ENCODE measurements around the gene ALOX5. TPM values are rescaled to one million over a fixed set of nuclear protein-coding genes. Genes with fewer than 3 reads are reported as not detected.
A peak's percentile ranks its signal among the peaks of the same experiment; 100 is the strongest.
"Not testable (repeated sequence)": the region's sequence is repeated elsewhere in the genome, so short reads cannot be mapped to it uniquely, and the experiment has no call there.

ALOX5 gene
- total RNA-seq, 2 experiments from 2014 or later, result 0.21 to 0.26 TPM

- H3K36me3 Mint-ChIP-seq (ENCODE audit: low read depth); POLR2A ChIA-PET; H3K27ac Mint-ChIP-seq; H3K4me3 Mint-ChIP-seq; CTCF ChIA-PET; ATAC-seq; intact Hi-C loops (cut with DNase I, micrococcal nuclease); DNase-seq; H3K4me1 Mint-ChIP-seq; H3K9me3 Mint-ChIP-seq (ENCODE audit: low read depth): not testable (repeated sequence)
- H3K27me3 Mint-ChIP-seq, result peaks cover 15% of the 10 kb centered on the region
Measured at GRCh38 chr10:45358961-45359360, 15.1 kb upstream of the ALOX5 start.

DNA sequence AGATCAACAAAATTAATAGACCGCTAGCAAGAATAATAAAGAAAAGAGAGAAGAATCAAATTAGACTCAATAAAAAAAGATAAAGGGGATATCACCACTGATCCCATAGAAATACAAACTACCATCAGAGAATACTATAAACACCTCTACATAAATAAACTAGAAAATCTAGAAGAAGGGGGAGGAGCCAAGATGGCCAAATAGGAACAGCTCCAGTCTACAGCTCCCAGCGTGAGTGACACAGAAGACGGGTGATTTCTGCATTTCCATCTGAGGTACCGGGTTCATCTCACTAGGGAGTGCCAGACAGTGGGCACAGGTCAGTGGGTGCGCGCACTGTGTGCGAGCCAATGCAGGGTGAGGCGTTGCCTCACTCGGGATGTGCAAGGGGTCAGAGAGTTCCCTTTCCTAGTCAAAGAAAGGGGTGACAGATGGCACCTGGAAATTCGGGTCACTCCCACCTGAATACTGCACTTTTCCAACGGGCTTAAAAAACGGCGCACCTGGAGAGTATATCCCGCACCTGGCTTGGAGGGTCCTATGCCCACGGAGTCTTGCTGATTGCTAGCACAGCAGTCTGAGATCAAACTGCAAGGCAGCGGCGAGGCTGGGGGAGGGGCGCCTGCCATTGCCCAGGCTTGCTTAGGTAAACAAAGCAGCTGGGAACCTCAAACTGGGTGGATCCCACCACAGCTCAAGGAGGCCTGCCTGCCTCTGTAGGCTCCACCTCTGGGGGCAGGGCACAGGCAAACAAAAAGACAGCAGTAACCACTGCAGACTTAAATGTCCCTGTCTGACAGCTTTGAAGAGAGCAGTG, 11.8 kb upstream of the ALOX5 start:
- H3K4me1 Mint-ChIP-seq; intact Hi-C loops (cut with DNase I, micrococcal nuclease); H3K27ac Mint-ChIP-seq; POLR2A ChIA-PET; H3K4me3 Mint-ChIP-seq; ATAC-seq; H3K36me3 Mint-ChIP-seq (ENCODE audit: low read depth); DNase-seq; H3K9me3 Mint-ChIP-seq (ENCODE audit: low read depth): not testable (repeated sequence)
- peaks cover 19% of the 10 kb centered on the region for H3K27me3 Mint-ChIP-seq
- CTCF ChIA-PET, result interaction anchor here (0.6 kb wide), 1 partner anchor 339 kb away, joined by 3 read pairs; no protein-coding TSS in a partner anchor

DNA sequence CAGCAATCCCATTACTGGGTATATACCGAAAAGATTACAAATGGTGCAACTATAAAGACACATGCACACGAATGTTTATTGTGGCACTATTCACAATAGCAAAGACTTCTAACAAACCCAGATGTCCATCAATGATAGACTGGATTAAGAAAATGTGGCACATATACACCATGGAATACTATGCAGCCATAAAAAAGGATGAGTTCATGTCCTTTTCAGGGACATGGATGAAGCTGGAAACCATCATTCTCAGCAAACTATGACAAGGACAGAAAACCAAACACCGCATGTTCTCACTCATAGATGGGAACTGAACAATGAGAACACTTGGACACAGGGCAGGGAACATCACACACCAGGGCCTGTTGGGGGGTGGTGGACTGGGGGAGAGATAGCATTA, 6.4 kb upstream of the ALOX5 start:
- H3K36me3 Mint-ChIP-seq (ENCODE audit: low read depth); H3K4me1 Mint-ChIP-seq; POLR2A ChIA-PET; CTCF ChIA-PET; ATAC-seq; H3K27ac Mint-ChIP-seq; H3K4me3 Mint-ChIP-seq; H3K9me3 Mint-ChIP-seq (ENCODE audit: low read depth); DNase-seq; intact Hi-C loops (cut with DNase I, micrococcal nuclease): not testable (repeated sequence)
- H3K27me3 Mint-ChIP-seq, result peaks cover 32% of the 10 kb centered on the region

- peaks cover 36% of the 10 kb centered on the region for H3K27me3 Mint-ChIP-seq
- intact Hi-C loops (cut with DNase I, micrococcal nuclease), result no loop called here
- H3K9me3 Mint-ChIP-seq (ENCODE audit: low read depth), result no peaks in the 10 kb centered on the region
- H3K4me3 Mint-ChIP-seq, result no peak overlapping the region
- peaks cover 4% of the 10 kb centered on the region for H3K4me1 Mint-ChIP-seq
- ChIA-PET POLR2A (no interaction called here), CTCF (no interaction called here)
- no peak overlapping the region for H3K27ac Mint-ChIP-seq
- ATAC-seq, result no peak
- no peaks in the 10 kb centered on the region for H3K36me3 Mint-ChIP-seq (ENCODE audit: low read depth)
- no peak for DNase-seq
Measured at GRCh38 chr10:45368181-45368580, 5.8 kb upstream of the ALOX5 start.

- intact Hi-C loops (cut with DNase I, micrococcal nuclease), result no loop called here
- Mint-ChIP-seq H3K36me3 (ENCODE audit: low read depth) (no peaks in the 10 kb centered on the region), H3K4me3 (no peak overlapping the region), H3K9me3 (ENCODE audit: low read depth) (no peaks in the 10 kb centered on the region), H3K27me3 (peaks cover 40% of the 10 kb centered on the region), H3K4me1 (peaks cover 8% of the 10 kb centered on the region), H3K27ac (no peak overlapping the region)
- ATAC-seq (no peak), DNase-seq (no peak)
- ChIA-PET POLR2A (no interaction called here), CTCF (interaction anchor here (0.7 kb wide), 1 partner anchor 569 kb away, joined by 3 read pairs; no protein-coding TSS in a partner anchor)
Measured at GRCh38 chr10:45370202-45370955, 3.6 kb upstream of the ALOX5 start.

GRCh38 chr10:45371560-45371959, 2.5 kb upstream of the ALOX5 start:
- POLR2A ChIA-PET, result no interaction called here
- intact Hi-C loops (cut with DNase I, micrococcal nuclease), result no loop called here
- Mint-ChIP-seq H3K27me3 (peaks cover 45% of the 10 kb centered on the region), H3K9me3 (ENCODE audit: low read depth) (no peaks in the 10 kb centered on the region), H3K36me3 (ENCODE audit: low read depth) (no peaks in the 10 kb centered on the region), H3K4me3 (no peak overlapping the region), H3K4me1 (peaks cover 8% of the 10 kb centered on the region), H3K27ac (no peak overlapping the region)
- ATAC-seq (no peak), DNase-seq (no peak)
- CTCF ChIA-PET, result no interaction called here

DNA sequence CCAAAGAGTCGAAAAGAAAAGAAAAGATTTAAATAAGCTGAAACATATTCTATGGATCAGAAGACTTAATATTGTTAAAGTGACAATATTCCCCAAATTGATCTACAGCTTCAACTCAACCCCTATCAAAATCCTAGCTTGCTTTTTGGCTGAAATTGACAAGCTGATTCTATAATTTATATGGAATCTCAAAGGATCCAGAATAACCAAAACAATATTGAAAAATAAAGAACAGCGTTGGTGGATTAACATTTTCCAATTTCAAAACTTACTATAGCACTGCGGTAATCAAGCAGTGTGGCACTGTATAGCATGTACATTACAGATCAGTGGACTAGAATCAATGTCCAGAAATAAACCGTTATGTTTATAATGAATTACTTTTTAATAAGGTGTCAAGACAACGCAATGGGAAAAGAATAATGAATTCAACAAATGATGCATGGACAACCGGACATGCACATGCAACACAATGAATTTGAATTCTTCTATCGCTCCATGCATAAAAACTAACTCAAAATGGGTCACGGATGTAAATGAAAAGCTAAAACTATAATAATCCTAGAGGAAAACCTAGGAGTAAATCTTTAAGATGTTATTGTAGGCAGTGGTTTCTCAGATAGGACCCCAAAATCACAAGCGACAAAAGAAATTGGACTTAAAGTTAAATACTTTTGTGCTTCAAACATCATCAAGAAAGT, 1.6 kb upstream of the ALOX5 start:
- DNase-seq, result no peak
- H3K4me1 Mint-ChIP-seq, result peaks cover 8% of the 10 kb centered on the region
- CTCF ChIA-PET, result no interaction called here

GRCh38 chr10:45373003-45373575, 927 bp upstream of the ALOX5 start:
- Mint-ChIP-seq H3K27ac (no peak overlapping the region), H3K4me3 (peak overlapping the region; percentile 37), H3K27me3 (peaks cover 39% of the 10 kb centered on the region), H3K9me3 (ENCODE audit: low read depth) (no peaks in the 10 kb centered on the region), H3K36me3 (ENCODE audit: low read depth) (no peaks in the 10 kb centered on the region), H3K4me1 (peaks cover 8% of the 10 kb centered on the region)
- ATAC-seq, result peak; percentile 24
- intact Hi-C loops (cut with DNase I, micrococcal nuclease), result no loop called here
- CTCF ChIA-PET, result no interaction called here
- DNase-seq, result peak; percentile 32
- POLR2A ChIA-PET, result no interaction called here

More for the DNA sequence above, 1.6 kb upstream of the ALOX5 start:
- intact Hi-C loops (cut with DNase I, micrococcal nuclease), result no loop called here
- H3K27me3 Mint-ChIP-seq, result peaks cover 40% of the 10 kb centered on the region
- no peaks in the 10 kb centered on the region for H3K9me3 Mint-ChIP-seq (ENCODE audit: low read depth)
- no peak for ATAC-seq
- H3K4me3 Mint-ChIP-seq, result no peak overlapping the region
- H3K36me3 Mint-ChIP-seq (ENCODE audit: low read depth), result no peaks in the 10 kb centered on the region
- POLR2A ChIA-PET, result no interaction called here
- H3K27ac Mint-ChIP-seq, result no peak overlapping the region

DNA sequence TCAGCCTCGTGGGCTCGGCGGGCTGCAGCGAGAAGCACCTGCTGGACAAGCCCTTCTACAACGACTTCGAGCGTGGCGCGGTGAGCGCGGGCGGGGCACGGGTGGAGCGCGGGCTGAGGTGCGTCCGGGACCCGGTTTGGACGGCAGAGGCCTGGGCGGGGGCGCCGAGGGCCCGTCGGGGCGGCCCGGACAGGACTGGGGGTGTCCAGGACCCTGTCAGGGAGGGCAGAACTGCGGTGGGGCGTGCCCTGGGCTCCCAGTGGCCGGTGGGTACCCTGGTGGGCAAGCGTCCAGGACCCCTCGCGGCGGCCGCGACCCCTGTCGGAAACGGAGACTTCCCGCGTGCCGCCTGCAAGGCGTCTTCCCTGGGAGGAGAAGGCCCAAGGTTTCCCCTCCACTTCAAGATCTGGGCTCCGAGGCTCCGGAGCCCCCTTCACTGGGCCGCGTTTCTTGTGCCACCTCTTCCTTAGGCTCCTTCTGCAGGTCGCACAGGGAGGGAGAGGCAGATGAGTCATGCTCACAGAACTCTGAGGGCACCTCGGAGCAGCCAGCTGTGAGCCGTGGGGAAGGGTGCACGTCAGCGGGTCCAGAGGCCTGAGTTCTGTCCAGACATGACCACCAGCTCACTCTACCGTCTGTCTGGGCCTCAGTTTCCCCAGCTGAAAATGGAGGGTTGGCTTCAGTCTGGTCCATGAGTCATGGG, 485 bp downstream of the ALOX5 start:
- Mint-ChIP-seq H3K27me3 (peaks cover 33% of the 10 kb centered on the region), H3K9me3 (ENCODE audit: low read depth) (no peaks in the 10 kb centered on the region), H3K4me3 (no peak overlapping the region), H3K4me1 (peaks cover 8% of the 10 kb centered on the region), H3K27ac (no peak overlapping the region), H3K36me3 (ENCODE audit: low read depth) (no peaks in the 10 kb centered on the region)
- DNase-seq (peak; percentile 41), ATAC-seq (peak; percentile 45)
- intact Hi-C loops (cut with DNase I, micrococcal nuclease), result no loop called here
- CTCF ChIA-PET, result no interaction called here
- POLR2A ChIA-PET, result no interaction called here

DNA sequence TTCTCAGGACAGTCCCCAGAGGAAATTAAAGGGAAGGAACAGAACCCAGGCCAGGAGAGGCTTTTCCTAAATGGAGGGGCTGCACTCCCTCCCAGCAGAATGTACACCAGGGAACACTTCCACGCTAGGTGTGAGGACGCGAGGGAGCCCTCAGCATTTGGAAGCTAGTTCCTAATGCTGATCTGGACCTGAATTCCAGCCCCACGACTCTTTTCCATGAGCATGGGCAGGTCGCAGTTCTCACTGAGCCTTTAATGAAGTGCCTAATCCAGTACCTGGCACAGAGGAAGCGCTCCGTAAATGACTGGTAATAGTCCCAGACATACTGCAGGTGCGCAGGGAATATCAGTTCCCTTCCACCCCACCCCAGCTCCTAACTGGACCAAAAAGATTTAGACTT, 1.1 kb downstream of the ALOX5 start:
- no peaks in the 10 kb centered on the region for H3K36me3 Mint-ChIP-seq (ENCODE audit: low read depth)
- no peaks in the 10 kb centered on the region for H3K9me3 Mint-ChIP-seq (ENCODE audit: low read depth)
- peaks cover 32% of the 10 kb centered on the region for H3K27me3 Mint-ChIP-seq
- no peak overlapping the region for H3K4me3 Mint-ChIP-seq
- no peak overlapping the region for H3K27ac Mint-ChIP-seq
- DNase-seq (no peak), ATAC-seq (no peak)
- CTCF ChIA-PET, result no interaction called here
- H3K4me1 Mint-ChIP-seq, result peaks cover 8% of the 10 kb centered on the region
- intact Hi-C loops (cut with DNase I, micrococcal nuclease), result no loop called here
- POLR2A ChIA-PET, result no interaction called here

- no peak overlapping the region for H3K4me3 Mint-ChIP-seq
- CTCF ChIA-PET, result no interaction called here
- no peaks in the 10 kb centered on the region for H3K9me3 Mint-ChIP-seq (ENCODE audit: low read depth)
Measured at GRCh38 chr10:45375716-45376231, 1.8 kb downstream of the ALOX5 start.

More at GRCh38 chr10:45375716-45376231, 1.8 kb downstream of the ALOX5 start:
- POLR2A ChIA-PET, result no interaction called here
- DNase-seq (no peak), ATAC-seq (no peak)
- H3K27me3 Mint-ChIP-seq, result peaks cover 29% of the 10 kb centered on the region
- no peak overlapping the region for H3K27ac Mint-ChIP-seq
- intact Hi-C loops (cut with DNase I, micrococcal nuclease), result no loop called here
- peaks cover 8% of the 10 kb centered on the region for H3K4me1 Mint-ChIP-seq
- no peaks in the 10 kb centered on the region for H3K36me3 Mint-ChIP-seq (ENCODE audit: low read depth)
